ENCODE data around the gene COQ4. TPM values are rescaled to one million over a fixed set of nuclear protein-coding genes. Genes with fewer than 3 reads are reported as not detected.

Gene COQ4
- total and polyA plus RNA-seq, 2 of the 8 experiments (the other 6 are each of a cell fraction or from before 2014, with no cell fraction given), result 32.3 to 58.8 TPM

DNA sequence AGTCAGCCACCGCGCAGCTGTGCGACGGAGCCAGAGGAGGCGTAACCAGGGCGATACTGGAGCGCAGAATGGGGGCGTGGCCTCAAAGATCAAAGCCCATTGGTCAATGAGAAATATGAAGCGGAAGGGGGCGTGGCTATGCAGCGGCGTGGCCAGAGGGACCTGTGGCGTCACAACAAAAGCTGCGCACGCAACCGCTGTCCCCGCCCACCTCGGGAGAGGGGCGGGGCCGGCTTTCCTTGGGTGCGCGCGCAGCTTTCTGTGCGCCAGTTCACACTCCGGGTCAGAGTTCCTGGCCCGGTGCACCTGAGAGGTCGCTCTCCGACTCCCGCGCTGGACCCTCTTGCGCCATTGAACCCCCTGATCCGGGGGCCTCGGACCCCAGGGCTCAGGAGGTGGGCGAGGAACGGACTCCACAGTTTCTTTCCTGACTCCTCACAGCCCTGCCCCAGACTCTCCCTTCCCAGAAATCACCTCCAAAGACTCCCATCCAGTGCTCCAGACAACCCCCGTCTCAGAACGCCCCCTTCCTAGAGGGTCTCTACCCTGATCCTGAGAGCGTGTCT is 46.5 kb upstream of the COQ4 start, which contains the start of gene SWI5 (continued):
- TF ChIP-seq CHD7 (IDR thresholded peaks at IDR 0.05; ENCODE audit: insufficient replicate concordance, low read length) (no peak), YY1 (IDR thresholded peaks at IDR 0.05; ENCODE audit: low read depth, low read length) (peak; percentile 59; the same call in 1 of the 2 replicates), ZNF274 (IDR thresholded peaks at IDR 0.05; ENCODE audit: borderline replicate concordance, extremely low read depth, low read length) (no peak), PHF8 (conservative IDR thresholded peaks at IDR 0.05; ENCODE audit: low read depth, low read length) (peak; percentile 95), GTF2F1 (IDR thresholded peaks at IDR 0.05; ENCODE audit: borderline replicate concordance, low read depth, low read length) (no peak), POLR2A (IDR thresholded peaks at IDR 0.05; ENCODE audit: control extremely low read depth in 1 of 2, low read depth in 2 of 2, low read length in 2 of 2) (peak; percentile 96 to 99), SP1 (IDR thresholded peaks at IDR 0.05; ENCODE audit: low read depth, low read length) (peak; percentile 83)
